ENCODE results near the gene FAAH.

DNA sequence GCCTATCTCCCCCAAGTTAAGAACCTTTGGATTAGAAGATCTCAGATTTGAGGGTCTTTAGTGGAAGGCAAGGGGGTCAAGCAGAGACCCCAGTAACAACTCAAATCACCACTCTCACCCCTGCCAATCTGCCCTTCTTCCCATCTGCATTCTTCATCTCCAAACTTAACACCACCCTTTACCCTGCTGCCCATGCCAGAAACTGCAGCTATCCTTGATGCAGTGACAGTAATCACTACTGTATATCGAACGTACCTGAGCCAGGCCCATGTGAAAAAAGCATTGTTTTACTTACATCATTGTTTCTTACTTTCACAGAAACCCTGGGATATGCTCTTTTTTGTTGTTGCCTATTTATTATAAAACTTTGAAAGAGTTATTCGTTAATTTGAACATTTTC, 27.0 kb upstream of the FAAH start:
- TF ChIP-seq CTCF (IDR thresholded peaks at IDR 0.05; ENCODE audit: low read depth, low read length), result no peak
- no peak for TF ChIP-seq EZH2phosphoT487 (IDR thresholded peaks at IDR 0.05; ENCODE audit: low read depth)
